ES-I3 (cell line): ENCODE data around the gene AARS2.

ENCODE experiments used
- H3K36me3 ChIP-seq: 2 replicates; pipeline ENCODE4 v1.6.1; 2013; ENCODE audit warnings: mild to moderate bottlenecking, low read length, control low read depth, moderate library complexity; ENCODE audit not compliant: insufficient read depth
- H3K4me1 ChIP-seq: 2 replicates; pipeline ENCODE4 v1.6.1; 2013; ENCODE audit warnings: mild to moderate bottlenecking, control low read depth, low read length; ENCODE audit not compliant: insufficient read depth
- H3K9ac ChIP-seq: 2 replicates; pipeline ENCODE4 v1.6.1; 2013; ENCODE audit warnings: low read depth, mild to moderate bottlenecking, low read length, moderate library complexity
- H3K9me3 ChIP-seq: 2 replicates; pipeline ENCODE4 v1.6.1; 2013; ENCODE audit warnings: mild to moderate bottlenecking, low read length, moderate library complexity; ENCODE audit not compliant: control insufficient read depth, insufficient read depth

Gene AARS2

GRCh38 chr6:44301782-44302564, 11.2 kb downstream of the AARS2 start:
- Histone ChIP-seq H3K9me3 (no peaks in the 10 kb centered on the region), H3K36me3 (peaks cover 21% of the 10 kb centered on the region), H3K4me1 (no peaks in the 10 kb centered on the region; the same call in 1 of the 2 replicates), H3K9ac (no peak overlapping the region)

DNA sequence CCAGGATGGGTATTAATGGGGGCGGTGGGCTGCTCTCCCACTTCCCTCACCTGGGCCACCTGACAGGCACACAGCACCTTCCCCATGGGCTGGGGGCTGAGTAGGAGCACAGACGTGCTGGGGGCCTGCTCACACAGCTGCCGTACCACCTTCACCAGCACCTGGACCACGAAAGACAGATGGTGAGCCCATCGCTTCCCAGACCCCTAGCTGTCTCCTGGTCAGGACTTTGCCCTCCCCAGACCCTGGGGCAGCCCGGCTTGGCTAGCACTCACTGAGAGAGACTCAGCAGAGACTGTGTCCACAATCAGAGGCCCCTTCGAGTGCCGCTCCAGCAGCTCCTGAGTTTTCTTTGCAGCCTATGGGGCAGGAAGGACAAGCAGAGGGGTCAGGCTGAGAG, 12.0 kb downstream of the AARS2 start:
- Histone ChIP-seq H3K9me3 (no peaks in the 10 kb centered on the region), H3K36me3 (peaks cover 16% of the 10 kb centered on the region)

DNA sequence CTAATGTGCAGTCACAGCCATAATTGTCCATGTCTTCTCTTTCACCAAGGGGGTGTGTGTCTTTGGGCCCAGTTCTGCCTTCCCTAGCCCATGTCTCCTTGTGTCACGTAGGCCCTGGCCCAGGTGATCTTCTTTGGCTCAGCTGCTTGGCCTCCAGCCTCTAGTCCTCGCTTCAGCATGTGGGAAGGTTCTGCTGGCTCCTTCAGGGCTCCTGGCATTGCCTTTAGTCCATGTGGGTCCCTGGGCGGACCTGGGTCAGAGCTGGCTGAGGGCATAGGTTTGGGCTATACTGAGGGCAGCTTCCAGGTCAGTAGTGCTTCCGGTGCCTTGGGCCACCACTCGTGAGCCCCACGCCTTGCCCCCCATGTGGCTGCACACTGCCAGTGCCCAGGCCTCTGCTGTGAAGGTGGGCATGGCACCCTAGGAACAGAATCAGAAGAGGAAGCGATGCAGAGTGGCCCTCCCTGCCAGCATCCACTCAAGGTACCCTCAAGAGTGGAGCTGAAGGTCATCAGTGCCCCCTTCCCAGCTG, 12.8 kb downstream of the AARS2 start:
- Histone ChIP-seq H3K9ac (no peak overlapping the region), H3K9me3 (no peaks in the 10 kb centered on the region), H3K4me1 (peaks cover 4% of the 10 kb centered on the region; the same call in 1 of the 2 replicates), H3K36me3 (peaks cover 13% of the 10 kb centered on the region)

More for the DNA sequence above, 12.0 kb downstream of the AARS2 start:
- no peak overlapping the region for H3K9ac ChIP-seq
- H3K4me1 ChIP-seq = peaks cover 4% of the 10 kb centered on the region; the same call in 1 of the 2 replicates

DNA sequence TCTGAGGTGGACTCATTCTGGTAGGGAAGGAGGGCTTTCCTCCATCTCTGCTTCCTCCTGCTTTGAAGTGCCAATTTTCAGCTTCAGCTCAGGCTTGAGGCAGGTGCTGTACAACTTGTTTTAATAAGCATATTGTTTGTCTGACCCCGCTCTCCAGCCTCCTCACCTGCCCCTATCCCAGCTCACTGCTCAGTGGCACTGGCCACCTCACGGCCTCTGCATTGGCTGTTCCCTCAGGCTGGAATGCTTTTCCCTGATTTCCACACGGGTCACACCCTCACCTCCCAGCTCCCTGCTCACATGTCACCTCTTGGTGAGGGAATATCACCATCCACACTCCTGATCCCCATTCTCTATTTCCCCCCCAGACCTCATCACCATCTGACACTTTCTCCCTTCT, 14.3 kb downstream of the AARS2 start:
- H3K36me3 ChIP-seq = peaks cover 5% of the 10 kb centered on the region
- H3K4me1 ChIP-seq = peaks cover 4% of the 10 kb centered on the region; the same call in 1 of the 2 replicates
- H3K9ac ChIP-seq = no peak overlapping the region

GRCh38 chr6:44298055-44298803, 14.9 kb downstream of the AARS2 start:
- Histone ChIP-seq H3K36me3 (peaks cover 2% of the 10 kb centered on the region), H3K9ac (peak overlapping the region; percentile 89), H3K4me1 (peaks cover 4% of the 10 kb centered on the region; the same call in 1 of the 2 replicates), H3K9me3 (no peaks in the 10 kb centered on the region)

More for the DNA sequence above, 14.3 kb downstream of the AARS2 start:
- H3K9me3 ChIP-seq = no peaks in the 10 kb centered on the region

GRCh38 chr6:44297063-44298038, 15.8 kb downstream of the AARS2 start:
- Histone ChIP-seq H3K9me3 (no peaks in the 10 kb centered on the region), H3K36me3 (no peaks in the 10 kb centered on the region; the same call in 1 of the 2 replicates), H3K4me1 (peaks cover 4% of the 10 kb centered on the region; the same call in 1 of the 2 replicates), H3K9ac (peak overlapping the region; percentile 89)

DNA sequence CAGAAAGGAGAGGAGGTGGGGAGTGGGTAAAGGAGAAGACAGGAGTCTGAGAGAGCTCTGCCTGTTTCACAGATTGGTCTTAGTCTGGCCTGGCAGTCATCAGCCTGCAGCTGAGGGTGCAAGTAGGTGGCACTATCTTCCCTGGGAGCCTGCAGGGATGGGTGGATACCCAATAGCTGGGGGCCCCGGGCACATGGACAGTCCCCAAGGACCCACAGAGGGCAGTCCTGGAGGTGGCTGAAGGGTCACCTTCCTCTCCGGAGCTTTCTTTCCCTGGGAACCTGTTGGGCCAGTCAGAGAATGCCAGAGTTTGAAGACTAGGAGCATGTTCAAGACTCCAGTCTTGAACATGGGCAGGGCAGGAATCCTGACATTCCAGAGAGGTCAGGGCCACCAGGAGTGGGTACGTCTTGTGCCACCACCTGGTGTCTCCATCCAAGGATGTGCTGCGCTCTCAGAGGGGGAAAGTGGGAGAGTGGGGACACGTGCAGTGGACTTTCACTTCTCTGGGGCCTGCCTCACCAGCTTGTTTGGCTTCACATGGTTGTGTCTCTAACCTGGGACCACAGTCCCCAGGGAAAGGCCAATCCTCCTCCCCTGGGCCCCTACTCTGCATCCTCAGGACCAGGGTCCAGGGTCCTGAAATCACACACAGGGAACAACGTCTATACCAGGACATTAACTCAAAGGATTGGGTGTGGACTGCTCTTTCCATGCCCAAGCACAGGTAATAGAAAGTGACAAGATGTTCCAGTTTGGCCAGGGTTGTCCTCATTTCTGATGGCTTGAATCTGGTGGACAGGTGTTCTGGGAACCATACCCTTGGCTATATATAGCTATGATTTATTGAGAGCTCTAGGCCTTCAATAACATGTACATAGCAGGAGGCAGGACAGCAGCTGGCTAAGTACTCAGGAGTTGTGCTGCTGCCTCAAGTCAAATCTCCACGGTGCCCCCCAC, 18.0 kb downstream of the AARS2 start:
- no peak overlapping the region for H3K9ac ChIP-seq
- no peaks in the 10 kb centered on the region for H3K9me3 ChIP-seq
- H3K4me1 ChIP-seq = peaks cover 4% of the 10 kb centered on the region; the same call in 1 of the 2 replicates
- H3K36me3 ChIP-seq = no peaks in the 10 kb centered on the region

- no peak overlapping the region for H3K9ac ChIP-seq
- H3K36me3 ChIP-seq = no peaks in the 10 kb centered on the region
- H3K9me3 ChIP-seq = no peaks in the 10 kb centered on the region
- peaks cover 4% of the 10 kb centered on the region; the same call in 1 of the 2 replicates for H3K4me1 ChIP-seq
Measured at GRCh38 chr6:44292661-44293365, 20.3 kb downstream of the AARS2 start.

DNA sequence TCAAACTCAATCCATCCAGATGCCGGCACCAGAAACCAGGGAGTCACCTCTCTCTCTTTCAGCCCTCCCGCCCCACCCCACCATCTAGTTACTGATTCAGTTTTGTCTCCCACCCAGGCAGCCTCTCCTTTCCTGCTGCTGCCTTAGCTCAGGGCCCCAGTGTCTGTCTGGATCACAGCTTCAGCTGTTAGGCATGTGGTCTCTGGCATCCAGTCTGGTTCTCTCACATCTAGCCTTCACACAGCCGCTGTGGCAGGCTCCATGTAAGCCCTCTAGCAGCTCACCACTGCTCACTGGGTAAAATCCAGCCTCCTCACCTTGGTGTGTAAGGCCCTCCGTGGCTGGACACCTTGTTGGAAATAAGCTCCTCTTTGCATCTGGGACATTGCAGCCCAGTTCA, 21.3 kb downstream of the AARS2 start:
- H3K36me3 ChIP-seq = no peaks in the 10 kb centered on the region
- no peak overlapping the region for H3K9ac ChIP-seq
- 0 out of 2 replicates have a peak, but pooled peaks cover 4% of the 10 kb centered on the region for H3K4me1 ChIP-seq
- H3K9me3 ChIP-seq = no peaks in the 10 kb centered on the region

GRCh38 chr6:44289726-44290260, 23.4 kb downstream of the AARS2 start:
- no peaks in the 10 kb centered on the region for H3K9me3 ChIP-seq
- no peaks in the 10 kb centered on the region for H3K4me1 ChIP-seq
- no peaks in the 10 kb centered on the region for H3K36me3 ChIP-seq
- H3K9ac ChIP-seq = no peak overlapping the region

DNA sequence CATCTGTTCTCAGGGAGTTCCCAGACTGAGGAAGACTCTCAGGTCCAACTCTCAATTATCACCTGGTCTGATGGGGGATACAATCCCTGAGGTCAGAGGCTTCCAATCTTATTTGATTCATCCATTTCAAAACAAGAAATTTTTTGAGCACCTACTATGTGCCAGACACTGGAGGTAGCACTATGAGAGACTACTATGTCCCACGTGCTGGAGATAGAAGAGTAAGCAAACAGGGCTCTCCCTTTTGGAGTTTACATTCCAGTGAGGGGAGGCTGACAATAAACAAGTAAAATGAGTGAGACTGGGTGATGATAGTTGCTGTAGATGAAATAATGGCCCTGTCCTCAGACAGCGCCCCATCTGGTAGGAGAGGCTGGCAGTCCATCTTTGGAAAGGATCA, 26.4 kb downstream of the AARS2 start:
- no peak overlapping the region for H3K9ac ChIP-seq
- no peaks in the 10 kb centered on the region for H3K4me1 ChIP-seq
- no peaks in the 10 kb centered on the region for H3K9me3 ChIP-seq
- H3K36me3 ChIP-seq = no peaks in the 10 kb centered on the region

DNA sequence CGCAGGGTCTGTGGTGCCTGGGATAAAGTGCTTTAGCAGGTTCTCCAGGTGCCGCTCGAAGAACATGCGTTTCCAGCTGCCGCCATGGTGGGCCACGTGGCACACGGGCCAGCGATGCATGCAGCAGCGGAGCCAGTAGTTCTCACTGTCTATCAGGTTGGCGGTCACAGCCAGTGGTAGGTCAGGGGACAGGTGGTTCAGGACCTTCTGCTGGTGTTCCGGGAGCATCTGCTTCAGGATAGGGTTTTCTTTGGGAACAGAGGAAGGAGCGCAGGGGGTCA, 26.9 kb downstream of the AARS2 start:
- no peak overlapping the region for H3K9ac ChIP-seq
- no peaks in the 10 kb centered on the region for H3K9me3 ChIP-seq
- H3K36me3 ChIP-seq = no peaks in the 10 kb centered on the region
- no peaks in the 10 kb centered on the region for H3K4me1 ChIP-seq
